Vagina (tissue), 2 donors: ENCODE measurements around the gene KRT23. TPM values are rescaled to one million over a fixed set of nuclear protein-coding genes. Genes with fewer than 3 reads are reported as not detected.

Experiments used
- DNase-seq, 2 donors: peaks; one replicate each; pipeline ENCODE4 v3.0.0-alpha.2; 2017; ENCODE audit errors: extremely low spot score in 2 of 2
- H3K27ac ChIP-seq: fragments of 200-600 bp; sonication (generic); one replicate; pipeline ENCODE4 v1.5.1; 2019
- H3K27me3 ChIP-seq: fragments of 200-600 bp; sonication (generic); one replicate; pipeline ENCODE4 v1.5.1; 2019
- H3K36me3 ChIP-seq, 2 donors: fragments of 200-600 bp; sonication (generic); one replicate each; pipeline ENCODE4 v1.5.1; 2017 to 2019
- H3K4me1 ChIP-seq: fragments of 200-600 bp; sonication (generic); one replicate; pipeline ENCODE4 v1.5.1; 2019
- H3K4me3 ChIP-seq, 2 donors: fragments of 200-600 bp; sonication (generic); 1 replicate in 1 of 2; 2 replicates in 1 of 2; pipeline ENCODE4 v1.5.1; 2016 to 2019
- H3K9me3 ChIP-seq: fragments of 200-600 bp; sonication (generic); one replicate; pipeline ENCODE4 v1.5.1; 2019
- CTCF ChIP-seq, 3 experiments: fragments of 450-650 bp in 2 of 3; fragments of 200-600 bp in 1 of 3; sonication (generic) in 1 of 3; IDR thresholded peaks; one replicate each; pipeline ENCODE4 v1.5.1; 2017 to 2019; ENCODE audit warnings: antibody characterized with exemption in 3 of 3, mild to moderate bottlenecking in 2 of 3, moderate library complexity in 2 of 3
- POLR2A ChIP-seq, 2 donors: fragments of 450-650 bp; IDR thresholded peaks; one replicate each; pipeline ENCODE4 v1.6.1; 2017; ENCODE audit warnings: antibody characterized with exemption in 2 of 2, mild to moderate bottlenecking in 2 of 2, moderate library complexity in 2 of 2
- POLR2AphosphoS5 ChIP-seq, 2 donors: sonication (generic); formaldehyde crosslinking; IDR thresholded peaks; one replicate each; pipeline ENCODE4 v1.9.0; 2017; ENCODE audit warnings: antibody characterized with exemption in 2 of 2, mild to moderate bottlenecking in 2 of 2, low read depth in 1 of 2; ENCODE audit not compliant: insufficient read depth in 1 of 2
- intact Hi-C: fragments of 100-400 bp; cut with DNase I; formaldehyde crosslinking; loops from one replicate; pipeline ENCODE4 v1.15.1; 2023
- total RNA-seq: library from RNA; depleted of rRNA; stranded (reverse); fragments of >200 nt; gene quantifications from one replicate; pipeline ENCODE4 v1.2.3, GENCODE V29; 2016

Gene KRT23
- total RNA-seq, 1 donor from 2014 or later, result 0.98 TPM

GRCh38 chr17:40958086-40958953 is 20.9 kb upstream of the KRT23 start:
- H3K36me3 ChIP-seq, result no peaks in the 10 kb centered on the region
- H3K27me3 ChIP-seq, result no peaks in the 10 kb centered on the region
- H3K4me3 ChIP-seq, result no peak overlapping the region
- DNase-seq, result no peak
- intact Hi-C loops, result no loop called here
- no peaks in the 10 kb centered on the region for H3K9me3 ChIP-seq
- peaks cover 57% of the 10 kb centered on the region for H3K4me1 ChIP-seq
- no peak for TF ChIP-seq POLR2A (IDR thresholded peaks at IDR 0.05)
- no peak for TF ChIP-seq CTCF (IDR thresholded peaks at IDR 0.05)
- TF ChIP-seq POLR2AphosphoS5 (IDR thresholded peaks at IDR 0.05; ENCODE audit: insufficient read depth in 1 of 2, low read depth in 1 of 2), result no peak
- H3K27ac ChIP-seq, result no peak overlapping the region

GRCh38 chr17:40956401-40957254 is 19.2 kb upstream of the KRT23 start:
- TF ChIP-seq CTCF (IDR thresholded peaks at IDR 0.05) (no peak), POLR2A (IDR thresholded peaks at IDR 0.05) (no peak), POLR2AphosphoS5 (IDR thresholded peaks at IDR 0.05; ENCODE audit: insufficient read depth in 1 of 2, low read depth in 1 of 2) (no peak)
- DNase-seq, result no peak
- intact Hi-C loops, result no loop called here
- Histone ChIP-seq H3K9me3 (no peaks in the 10 kb centered on the region), H3K36me3 (no peaks in the 10 kb centered on the region), H3K4me3 (no peak overlapping the region), H3K4me1 (peaks cover 64% of the 10 kb centered on the region), H3K27me3 (no peaks in the 10 kb centered on the region), H3K27ac (no peak overlapping the region)

- TF ChIP-seq POLR2AphosphoS5 (IDR thresholded peaks at IDR 0.05; ENCODE audit: insufficient read depth in 1 of 2, low read depth in 1 of 2) (peak in 1 of 2 donors; percentile 60), CTCF (IDR thresholded peaks at IDR 0.05) (no peak), POLR2A (IDR thresholded peaks at IDR 0.05) (no peak)
- Histone ChIP-seq H3K9me3 (no peaks in the 10 kb centered on the region), H3K4me1 (peaks cover 44% of the 10 kb centered on the region), H3K36me3 (no peaks in the 10 kb centered on the region), H3K27ac (peak overlapping the region; percentile 25), H3K27me3 (no peaks in the 10 kb centered on the region), H3K4me3 (no peak overlapping the region)
- no peak for DNase-seq
- intact Hi-C loops, result no loop called here
These were observed 16.4 kb upstream of the KRT23 start for GRCh38 chr17:40953881-40954280.

GRCh38 chr17:40952661-40953060 is 15.2 kb upstream of the KRT23 start:
- no peak for TF ChIP-seq POLR2A (IDR thresholded peaks at IDR 0.05)
- TF ChIP-seq POLR2AphosphoS5 (IDR thresholded peaks at IDR 0.05; ENCODE audit: insufficient read depth in 1 of 2, low read depth in 1 of 2), result peak in 1 of 2 donors; percentile 45
- Histone ChIP-seq H3K27me3 (no peaks in the 10 kb centered on the region), H3K9me3 (no peaks in the 10 kb centered on the region), H3K4me3 (no peak overlapping the region), H3K36me3 (no peaks in the 10 kb centered on the region), H3K4me1 (peaks cover 35% of the 10 kb centered on the region), H3K27ac (no peak overlapping the region)
- intact Hi-C loops, result no loop called here
- no peak for DNase-seq

GRCh38 chr17:40952154-40952553 is 14.7 kb upstream of the KRT23 start:
- DNase-seq, result no peak

More at GRCh38 chr17:40952154-40952553, 14.7 kb upstream of the KRT23 start:
- no peaks in the 10 kb centered on the region for H3K36me3 ChIP-seq
- H3K4me3 ChIP-seq, result no peak overlapping the region
- H3K9me3 ChIP-seq, result no peaks in the 10 kb centered on the region
- H3K27me3 ChIP-seq, result no peaks in the 10 kb centered on the region
- TF ChIP-seq CTCF (IDR thresholded peaks at IDR 0.05) (no peak), POLR2AphosphoS5 (IDR thresholded peaks at IDR 0.05; ENCODE audit: insufficient read depth in 1 of 2, low read depth in 1 of 2) (no peak), POLR2A (IDR thresholded peaks at IDR 0.05) (no peak)
- intact Hi-C loops, result no loop called here
- H3K4me1 ChIP-seq, result peaks cover 30% of the 10 kb centered on the region
- H3K27ac ChIP-seq, result no peak overlapping the region
